HG02973 (cell line): ENCODE results near the gene GPC6.

Source experiments
- ATAC-seq: cut with Tn5 transposase; IDR thresholded peaks from one replicate; pipeline ENCODE4 v1.9.1; 2021; ENCODE audit warnings: moderate library complexity; ENCODE audit not compliant: unreplicated experiment

The GPC6 gene

DNA sequence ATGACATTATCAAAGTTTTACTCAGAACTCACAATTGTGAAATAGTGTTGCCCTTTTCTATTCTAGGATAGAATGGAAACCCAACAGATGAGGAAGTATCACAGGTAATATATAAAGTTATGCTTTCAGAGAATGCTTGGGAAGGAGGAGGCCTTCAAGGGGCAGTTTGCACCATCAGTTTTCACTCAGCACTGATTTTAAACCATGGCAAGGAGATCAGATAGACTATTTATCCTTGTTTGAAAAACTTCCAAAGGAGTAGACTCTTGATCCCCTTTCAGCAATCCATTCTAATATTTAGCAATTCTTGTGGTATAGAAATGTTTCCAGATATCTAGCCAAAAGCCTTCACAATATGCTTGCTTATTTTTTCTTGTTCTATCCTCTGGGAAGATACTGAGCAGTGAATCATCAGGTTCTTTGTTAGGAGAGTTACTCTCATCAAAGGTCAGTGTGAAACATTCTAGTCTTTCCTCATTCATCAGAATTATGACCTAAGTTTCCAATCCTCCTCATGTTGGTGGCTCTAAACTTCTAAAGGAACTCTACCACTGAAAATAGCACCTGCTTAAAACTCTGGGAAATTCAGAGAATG, 3.8 kb downstream of the GPC6 start:
- no peak for ATAC-seq

DNA sequence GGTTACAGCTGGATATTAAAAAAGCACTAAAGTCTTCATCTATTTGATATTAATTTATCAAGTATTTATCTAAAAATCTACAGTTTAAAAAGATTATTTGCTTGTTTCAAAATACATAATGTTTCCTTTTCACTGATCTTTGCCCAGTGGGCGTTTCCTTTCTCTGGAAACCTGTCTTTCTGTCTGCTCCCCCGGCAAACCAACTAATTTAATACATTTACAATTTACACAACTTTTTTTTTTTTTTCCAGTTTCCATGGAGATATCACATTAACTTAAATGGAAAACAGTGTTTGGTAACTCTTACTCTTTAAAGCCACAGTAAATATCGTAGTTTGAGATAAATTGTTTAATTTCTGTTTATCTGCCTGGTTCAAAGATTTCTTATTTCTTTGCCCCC, 5.3 kb downstream of the GPC6 start:
- no peak for ATAC-seq

DNA sequence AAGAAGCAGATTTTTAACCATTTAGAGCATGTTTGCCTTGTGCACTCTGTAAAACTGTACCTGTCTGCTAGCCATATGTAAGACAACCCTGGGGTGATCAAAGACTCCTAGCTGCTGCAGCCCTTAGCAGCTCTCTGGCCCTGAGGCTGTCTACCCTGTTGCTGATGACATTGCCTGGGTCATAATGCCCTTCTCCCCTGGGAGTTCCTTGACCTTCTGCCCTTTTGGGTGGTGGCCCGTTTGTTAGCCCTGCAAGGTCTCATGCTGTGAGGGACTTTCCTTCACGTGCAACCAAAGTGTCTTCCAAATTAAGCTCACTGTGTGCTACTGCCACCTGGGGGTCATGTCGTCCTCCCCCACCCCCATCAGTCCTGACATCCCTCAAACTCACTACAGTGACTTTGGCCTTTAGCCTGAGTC, 7.4 kb downstream of the GPC6 start:
- no peak for ATAC-seq

DNA sequence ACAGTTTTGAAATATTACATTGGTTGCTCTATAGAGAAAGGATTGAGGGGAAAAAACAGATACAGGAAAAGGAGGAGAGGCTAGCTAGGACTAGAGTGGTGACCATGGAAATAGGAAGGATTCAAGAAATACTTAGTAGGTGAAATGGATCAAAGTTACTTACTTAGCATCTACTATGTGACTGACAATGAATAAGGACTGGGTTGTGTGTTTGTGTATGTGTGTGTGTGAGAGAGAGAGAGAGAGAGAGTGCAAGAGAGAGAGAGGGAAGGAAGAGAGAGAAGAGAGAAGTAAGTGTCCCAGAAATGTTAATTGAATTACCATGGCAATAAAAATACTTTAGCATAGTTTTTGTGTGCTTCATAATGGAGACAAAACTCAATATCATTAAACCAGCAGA, 7.9 kb downstream of the GPC6 start:
- no peak for ATAC-seq

DNA sequence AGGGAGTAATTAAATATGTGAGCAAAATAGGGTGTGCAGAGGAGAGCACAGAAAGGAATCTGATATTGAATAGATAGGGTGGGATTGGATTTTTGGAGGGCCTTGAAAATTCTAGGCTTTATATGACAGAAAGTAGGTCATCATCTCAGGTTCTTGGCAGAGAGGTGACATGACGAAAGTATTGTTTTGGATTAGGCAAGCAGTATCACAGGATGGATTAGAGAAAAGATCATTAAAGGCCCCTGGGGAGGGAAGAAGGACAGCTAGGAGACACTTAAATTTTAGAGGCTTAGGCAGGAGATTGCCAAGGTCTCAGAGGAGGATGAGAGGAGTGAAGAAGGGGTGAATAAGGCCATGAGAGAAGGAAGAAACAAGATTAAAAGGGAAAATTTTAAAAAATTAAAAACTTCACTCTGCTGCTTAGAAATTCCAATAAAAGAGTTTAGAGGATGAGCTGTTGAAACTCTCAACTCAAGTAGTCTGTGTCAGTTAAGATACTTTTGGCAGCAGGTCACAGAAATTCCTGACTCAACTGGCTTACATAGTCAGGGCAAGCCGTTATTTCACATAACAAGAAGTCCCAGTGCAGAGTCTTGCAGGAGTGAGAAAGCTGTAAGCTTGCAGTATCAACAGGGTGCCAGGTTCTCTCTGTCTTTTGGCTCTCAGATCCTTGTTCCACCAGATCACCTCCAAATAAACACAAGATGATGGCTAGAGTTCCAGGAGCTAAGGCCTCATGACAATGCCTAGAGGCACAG, 8.8 kb downstream of the GPC6 start:
- no peak for ATAC-seq

DNA sequence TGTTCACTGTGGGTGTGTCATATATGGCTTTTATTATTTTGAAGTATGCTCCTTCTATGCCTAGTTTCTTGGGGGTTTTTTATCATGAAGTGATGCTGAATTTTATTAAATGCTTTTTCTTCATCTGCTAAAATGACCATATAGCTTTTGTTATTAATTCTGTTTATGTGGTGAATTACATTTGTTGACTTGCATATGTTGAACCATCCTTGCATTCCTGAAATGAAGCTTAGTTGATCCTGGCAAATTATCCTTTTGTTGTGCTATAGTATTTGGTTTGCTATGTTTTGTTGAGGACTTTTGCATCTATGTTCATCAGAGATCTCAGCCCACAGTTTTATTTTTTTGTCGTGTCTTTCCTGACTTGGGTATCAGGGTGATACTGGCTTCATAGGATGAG, 12.1 kb downstream of the GPC6 start:
- ATAC-seq: no peak

DNA sequence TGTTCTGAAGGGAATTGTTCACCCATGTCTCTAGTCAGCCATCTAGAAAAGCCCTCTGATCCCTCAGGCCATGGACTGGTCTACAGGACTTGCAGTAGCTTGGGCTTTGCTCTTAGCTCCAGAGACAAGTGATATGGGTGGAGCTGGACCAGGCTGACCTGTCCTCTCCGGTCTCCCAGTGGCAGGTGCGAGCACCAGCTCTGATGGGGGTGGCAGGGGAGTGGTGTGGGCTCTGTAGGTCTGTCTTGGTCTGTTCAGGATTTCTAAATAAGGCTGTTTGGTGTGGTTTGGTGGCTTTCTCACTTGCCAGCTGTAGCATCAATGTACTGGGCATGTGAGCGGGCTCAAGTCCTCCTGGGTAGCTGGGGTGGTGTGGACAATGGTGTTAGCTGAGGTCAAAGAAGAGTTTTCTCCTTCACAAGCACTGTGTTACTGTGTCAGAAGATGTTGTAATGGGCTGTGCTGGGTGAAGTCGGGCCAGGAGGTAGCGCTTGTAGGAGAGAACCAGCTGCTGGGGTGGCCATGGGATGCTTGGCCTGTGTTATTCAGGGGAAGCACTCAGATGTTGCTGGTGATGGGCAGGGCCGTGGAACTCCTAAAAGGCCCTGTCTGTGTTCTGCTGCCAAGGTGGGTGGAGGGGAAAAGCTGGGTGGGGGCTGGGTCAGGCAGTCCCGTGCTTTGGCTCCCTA, 16.9 kb downstream of the GPC6 start:
- no peak for ATAC-seq

DNA sequence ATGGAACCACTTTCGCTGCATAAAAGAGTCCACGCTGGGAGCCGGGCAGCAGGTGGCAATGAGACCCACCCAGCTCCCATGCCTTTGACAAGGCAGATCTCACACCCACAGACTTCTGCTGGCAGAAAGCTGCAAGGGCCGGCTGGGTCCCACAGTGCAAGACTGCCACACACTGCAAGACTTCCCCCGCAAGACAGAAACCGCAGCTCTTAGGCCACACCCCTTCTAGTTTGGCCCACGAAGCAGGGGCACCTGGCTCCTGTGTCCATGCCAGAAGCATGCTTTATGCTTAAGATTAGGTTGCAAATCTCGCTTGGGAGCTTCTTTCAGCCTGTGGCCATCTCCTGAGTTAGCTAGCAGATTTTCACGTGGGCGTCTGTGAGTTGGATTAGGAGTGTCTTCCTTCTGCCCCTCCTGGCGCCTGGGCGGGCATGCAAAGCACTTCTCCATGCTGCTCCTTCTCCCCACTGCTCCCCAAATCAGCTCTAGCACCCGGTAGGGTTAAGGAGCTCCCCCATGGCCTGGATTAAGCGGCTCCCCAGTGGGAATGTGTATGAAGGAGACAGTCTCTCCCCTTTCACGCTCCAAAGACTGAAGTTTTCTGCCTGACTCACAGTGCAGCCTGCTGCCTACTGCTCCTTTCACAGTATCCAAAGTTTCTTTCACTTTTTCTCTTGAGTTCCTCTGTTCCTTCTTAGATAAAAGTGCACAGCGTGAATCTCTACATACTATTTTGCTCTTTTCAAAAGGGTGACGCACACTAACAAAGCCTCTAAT, 17.7 kb downstream of the GPC6 start:
- no peak for ATAC-seq

DNA sequence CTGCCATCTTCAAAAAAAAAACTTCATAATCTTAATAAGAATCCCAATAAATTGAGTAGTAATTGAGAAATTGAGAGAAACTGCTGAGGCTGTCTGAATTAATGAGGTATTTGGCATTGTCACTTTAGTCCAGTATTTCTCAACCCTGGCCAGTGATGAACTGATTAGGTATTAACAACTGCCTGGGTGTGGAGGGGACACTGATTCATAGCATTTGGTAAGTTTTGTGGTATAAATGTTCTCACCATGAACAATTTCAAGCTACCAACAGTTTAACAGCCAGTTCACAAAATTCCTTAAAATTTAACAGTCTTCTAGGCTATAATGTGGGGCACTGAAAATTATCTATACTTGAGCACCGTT, 18.3 kb downstream of the GPC6 start:
- ATAC-seq: no peak

DNA sequence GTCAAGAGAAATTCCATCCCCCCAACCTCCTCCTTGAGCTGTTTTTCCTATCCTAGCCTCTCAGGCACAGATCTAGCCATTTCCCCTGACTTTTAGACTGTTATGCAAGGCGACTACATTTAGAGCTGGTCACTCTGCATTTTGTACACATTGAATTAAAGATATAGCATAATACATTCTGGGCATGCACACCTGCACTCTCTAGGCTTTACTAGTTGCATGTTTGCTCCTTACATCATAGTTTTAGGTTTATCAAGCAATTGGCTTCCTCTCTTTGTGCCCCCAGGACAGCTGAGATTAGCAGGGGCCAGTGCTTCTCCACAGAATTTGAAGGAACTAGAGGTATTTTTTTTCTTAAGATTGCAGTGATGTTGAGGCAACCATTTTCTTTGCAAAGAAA, 19.5 kb downstream of the GPC6 start:
- ATAC-seq: no peak

DNA sequence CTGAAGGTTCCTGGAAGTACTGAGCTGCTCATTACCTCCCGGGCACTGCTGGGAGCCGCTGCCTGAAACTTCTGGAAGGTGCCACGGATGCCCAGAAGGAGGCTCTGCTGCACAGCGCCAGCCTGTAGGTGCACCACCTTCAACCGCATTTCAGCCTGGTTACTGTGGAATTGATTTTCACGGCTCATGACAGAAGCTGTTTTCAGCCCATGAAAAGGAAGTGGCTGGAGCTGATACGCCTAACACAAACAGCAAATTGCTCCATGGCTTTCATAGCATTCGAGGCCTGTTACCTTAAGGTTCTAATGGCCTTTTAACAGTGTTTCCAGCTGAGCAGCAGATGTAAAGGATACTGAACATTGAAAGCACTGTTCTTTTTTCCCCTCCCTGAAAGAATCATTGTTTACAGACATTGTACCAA, 22.0 kb downstream of the GPC6 start:
- ATAC-seq: no peak

DNA sequence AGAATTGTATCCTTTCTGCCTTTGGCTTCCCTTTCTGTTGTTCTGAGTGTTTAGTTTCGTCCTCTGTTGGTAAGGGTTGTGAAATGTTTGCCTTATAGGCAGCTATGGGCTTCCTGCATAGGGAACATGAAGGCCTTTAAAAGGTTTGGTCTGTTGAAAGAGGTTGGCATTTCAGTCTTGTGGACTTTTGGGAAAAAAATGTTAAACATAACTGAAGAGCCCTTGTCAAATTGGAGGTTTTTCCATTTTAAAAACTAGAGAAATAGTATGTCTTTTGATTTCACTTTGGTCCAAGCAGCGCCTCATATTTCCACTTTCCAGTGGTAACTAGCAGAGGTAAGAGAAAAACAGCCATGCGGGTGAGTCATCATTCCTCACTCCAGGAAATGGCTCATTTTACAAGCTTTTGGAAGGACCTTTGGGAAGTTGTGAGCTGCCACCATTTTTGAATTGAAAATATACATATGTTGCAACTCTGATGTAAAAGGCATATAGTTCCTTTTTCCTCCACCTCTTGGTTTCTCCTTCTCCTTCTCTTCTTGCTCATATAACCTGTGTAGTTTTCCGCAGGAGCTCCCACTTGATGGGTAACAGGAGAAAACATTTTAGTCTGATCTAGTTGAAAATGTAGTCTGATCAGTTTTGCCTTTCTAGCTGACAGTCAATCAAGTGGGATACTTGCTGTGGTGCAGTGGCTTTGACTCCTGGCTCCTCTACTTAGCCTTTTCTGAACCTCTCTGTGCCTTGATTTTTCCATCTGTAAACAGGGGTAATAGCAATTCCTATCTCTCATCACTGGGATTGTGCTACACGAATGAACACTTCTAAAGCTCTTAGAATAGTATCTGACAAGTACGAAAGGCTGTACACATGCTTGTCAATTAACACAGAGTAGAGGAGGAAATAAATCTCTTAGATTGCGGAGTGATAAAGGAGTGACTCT, 23.0 kb downstream of the GPC6 start:
- ATAC-seq: no peak

DNA sequence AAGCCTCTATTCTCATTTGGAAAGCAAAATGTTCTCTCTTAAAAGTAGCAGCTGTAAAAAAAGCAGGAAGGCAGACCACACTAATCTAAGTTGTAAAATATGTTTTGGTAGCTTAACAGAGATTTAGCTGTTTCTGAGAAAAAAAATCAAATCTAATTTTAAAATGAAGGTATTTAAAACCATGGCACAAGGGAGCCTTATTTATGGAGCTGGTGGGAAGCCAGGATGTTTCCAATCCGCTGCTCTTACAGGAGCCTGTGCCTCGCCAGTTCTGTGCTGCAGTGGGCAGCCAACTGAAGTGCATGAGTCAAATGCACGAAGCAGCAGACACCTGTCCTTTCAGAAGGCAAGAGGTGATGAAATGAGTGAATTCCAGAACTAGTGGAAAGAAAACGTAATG, 28.2 kb downstream of the GPC6 start:
- ATAC-seq: no peak

DNA sequence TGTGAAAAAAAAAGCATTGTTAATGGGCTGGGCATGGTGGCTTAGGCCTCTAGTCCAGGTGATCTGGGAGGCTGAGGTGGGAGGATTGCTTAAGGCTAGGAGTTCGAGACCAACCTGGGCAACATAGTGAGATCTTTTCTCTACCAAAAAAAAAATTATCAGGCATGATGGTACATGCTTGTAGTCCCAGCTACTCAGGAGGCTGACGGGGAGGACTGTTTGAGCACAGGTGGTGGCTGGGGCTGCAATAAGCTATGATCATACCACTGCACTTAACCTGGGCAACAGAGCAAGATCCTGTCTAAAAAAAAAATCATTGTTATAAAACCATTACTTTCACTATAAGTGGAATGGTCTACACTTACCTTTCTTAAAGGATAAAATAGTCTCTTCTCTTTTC, 30.4 kb downstream of the GPC6 start:
- ATAC-seq: no peak

DNA sequence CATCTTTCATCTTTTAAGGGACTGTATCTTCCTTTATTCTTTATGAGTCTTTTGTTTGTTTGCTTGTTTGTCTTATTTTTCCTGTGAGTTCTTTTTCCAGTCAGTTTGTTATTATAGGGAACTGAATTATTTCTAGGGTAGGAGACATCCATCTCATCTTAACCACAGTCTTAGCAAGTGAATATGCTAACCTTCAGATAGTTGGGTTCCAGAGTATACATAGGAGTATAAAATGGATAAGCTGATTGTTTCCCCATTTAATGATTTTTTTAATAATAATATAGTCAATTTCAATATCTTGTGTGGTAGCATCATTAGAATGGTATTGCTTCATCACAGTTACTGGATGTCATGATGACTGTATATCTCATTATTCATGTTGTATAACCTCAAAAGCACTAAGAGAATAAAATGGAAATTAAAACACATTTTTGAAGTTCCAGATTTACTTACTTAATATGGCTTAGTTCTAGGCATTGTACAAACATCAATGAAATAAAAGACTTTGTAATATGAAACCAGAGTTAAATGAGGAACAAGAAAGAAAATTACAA, 33.0 kb downstream of the GPC6 start:
- no peak for ATAC-seq

DNA sequence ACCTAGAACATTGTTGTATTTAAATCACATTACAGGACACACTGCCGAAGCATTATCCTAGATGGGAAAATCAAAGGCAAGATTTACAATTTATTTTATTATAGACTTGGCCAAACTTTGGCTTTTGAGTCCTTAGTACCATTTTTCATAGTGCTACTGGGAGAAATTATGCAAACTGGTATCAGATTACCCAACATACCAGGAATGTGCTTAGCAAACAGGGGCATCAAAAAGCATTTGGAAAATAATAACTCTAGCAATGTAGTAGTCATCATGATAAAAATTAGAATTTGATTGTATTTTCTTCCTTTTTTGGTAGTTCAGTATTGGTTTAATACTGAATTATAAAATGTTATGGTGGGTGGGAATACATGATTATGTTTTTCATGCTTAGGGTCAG, 34.0 kb downstream of the GPC6 start:
- ATAC-seq: no peak

DNA sequence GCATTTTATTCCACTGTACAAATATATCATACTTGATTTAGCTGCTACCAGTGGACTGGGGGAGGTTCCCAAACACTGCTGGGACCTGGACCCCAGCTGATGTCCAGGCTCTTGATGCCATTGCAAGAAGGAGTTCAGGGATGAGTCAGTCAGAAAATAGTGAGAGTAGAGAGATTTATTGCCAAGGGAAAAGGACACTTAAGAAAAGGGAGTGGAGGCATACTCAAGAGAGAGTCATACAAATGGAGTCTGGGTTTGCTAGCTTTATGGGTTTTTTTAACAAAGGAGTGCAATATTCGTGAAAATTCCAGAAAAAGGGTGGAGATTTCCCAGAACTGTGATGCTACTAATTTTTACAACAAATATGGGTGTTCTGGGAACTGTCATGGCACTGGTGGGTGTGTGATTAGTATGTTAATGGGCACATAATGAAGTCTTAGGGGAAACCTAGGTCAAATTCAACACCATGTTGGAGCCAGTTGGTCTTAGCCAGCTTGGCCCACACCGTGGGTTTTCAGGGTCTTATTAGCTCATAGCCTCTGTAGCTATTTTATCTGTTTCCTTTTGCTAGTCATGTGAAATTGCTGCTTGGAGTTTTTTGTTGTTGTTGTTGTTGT, 36.2 kb downstream of the GPC6 start:
- ATAC-seq: no peak

DNA sequence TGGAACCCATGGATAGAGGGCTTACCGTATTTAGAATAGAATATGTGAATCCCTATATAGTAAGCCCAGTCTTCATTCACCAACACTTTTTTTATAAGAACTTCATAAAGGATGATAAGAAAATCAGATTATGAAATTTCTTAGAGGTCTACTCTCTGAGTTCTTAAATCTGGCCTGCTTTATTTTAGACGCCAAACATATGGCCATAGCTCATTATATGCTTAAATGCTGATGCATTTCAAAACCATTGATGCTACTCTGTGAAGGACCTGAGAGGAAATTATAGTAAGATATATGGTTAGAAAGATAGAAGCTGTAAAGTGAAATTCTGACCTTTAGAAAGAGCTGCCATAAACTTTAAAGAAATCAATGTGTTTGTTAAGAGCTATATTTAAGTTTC, 38.3 kb downstream of the GPC6 start:
- no peak for ATAC-seq

DNA sequence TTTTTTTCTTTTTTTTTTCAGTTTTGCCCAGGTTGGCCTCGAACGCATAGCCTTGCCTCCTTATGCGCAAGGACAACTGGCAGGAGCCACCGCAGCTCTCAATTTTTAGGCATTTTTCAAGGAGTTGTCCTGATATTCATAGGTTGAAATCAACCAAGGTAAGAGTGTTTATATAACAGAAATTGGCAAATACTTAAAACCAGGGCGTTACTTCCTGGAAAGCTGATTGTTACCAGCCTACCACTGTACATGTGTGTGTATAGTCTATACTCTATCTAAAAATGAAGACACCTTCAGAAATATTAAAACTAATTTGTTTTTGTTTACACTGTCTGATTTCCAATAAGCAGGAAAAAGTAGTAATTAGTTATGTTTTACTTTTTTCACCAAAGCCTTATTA, 39.2 kb downstream of the GPC6 start:
- no peak for ATAC-seq

DNA sequence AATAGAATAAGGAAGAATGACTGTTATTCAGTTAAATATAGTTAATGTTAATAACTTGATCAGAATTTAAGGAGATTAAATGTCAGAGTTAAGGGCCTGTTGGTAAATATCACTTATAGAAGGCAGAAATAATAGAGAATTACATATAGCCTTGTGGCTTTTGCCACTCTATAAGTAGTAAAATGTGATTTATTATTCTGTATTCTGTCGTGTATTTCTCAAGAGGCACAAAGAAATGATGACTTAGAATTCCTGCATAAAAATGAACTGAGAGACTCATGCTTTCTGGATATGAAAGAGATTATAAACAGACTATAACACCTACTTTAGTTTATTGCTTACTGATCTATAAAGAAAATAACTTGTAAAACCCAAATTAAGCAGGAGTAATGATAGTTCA, 40.1 kb downstream of the GPC6 start:
- no peak for ATAC-seq
